Lower leg skin (tissue), 4 donors: ENCODE results near the gene SCNN1B. TPM values are rescaled to one million over a fixed set of nuclear protein-coding genes. Genes with fewer than 3 reads are reported as not detected.

Experiments used
- DNase-seq, 2 donors: peaks; one replicate each; pipeline ENCODE4 v3.0.0-alpha.2; 2019; ENCODE audit warnings: low spot score in 2 of 2
- H3K4me3 ChIP-seq: fragments of 200-600 bp; sonication (generic); 2 replicates; pipeline ENCODE4 v1.5.1; 2017; ENCODE audit warnings: mild to moderate bottlenecking, low read depth; ENCODE audit not compliant: poor library complexity, severe bottlenecking
- POLR2A ChIP-seq, 2 donors: fragments of 450-650 bp; IDR thresholded peaks; one replicate each; pipeline ENCODE4 v1.6.1; 2016 to 2017; ENCODE audit warnings: antibody characterized with exemption in 2 of 2, mild to moderate bottlenecking in 1 of 2, moderate library complexity in 1 of 2
- WGBS, 2 donors: methylation state at CpG; one replicate each; pipeline ENCODE4 v1.1.5; 2018; 5-methylcytosine and 5-hydroxymethylcytosine counted together
- intact Hi-C: fragments of 100-400 bp; cut with DNase I; formaldehyde crosslinking; loops from one replicate; pipeline ENCODE4 v1.15.0; 2023; ENCODE audit warnings: low total_unique reads
- total RNA-seq, 4 donors: library from RNA; depleted of rRNA; stranded (reverse); fragments of >200 nt; gene quantifications; one replicate each; pipeline ENCODE4 v1.1.0, GENCODE V29; 2016
- TF ChIP-seq, protein P1 (sequence below), 3 donors: fragments of 450-650 bp; IDR thresholded peaks; one replicate each; pipeline ENCODE4 v1.5.1; 2016; ENCODE audit warnings: antibody characterized with exemption in 3 of 3, mild to moderate bottlenecking in 3 of 3, moderate library complexity in 2 of 3

Gene SCNN1B
- total RNA-seq, 4 donors from 2014 or later = 33.4 to 91.4 (median 76.6) TPM

DNA sequence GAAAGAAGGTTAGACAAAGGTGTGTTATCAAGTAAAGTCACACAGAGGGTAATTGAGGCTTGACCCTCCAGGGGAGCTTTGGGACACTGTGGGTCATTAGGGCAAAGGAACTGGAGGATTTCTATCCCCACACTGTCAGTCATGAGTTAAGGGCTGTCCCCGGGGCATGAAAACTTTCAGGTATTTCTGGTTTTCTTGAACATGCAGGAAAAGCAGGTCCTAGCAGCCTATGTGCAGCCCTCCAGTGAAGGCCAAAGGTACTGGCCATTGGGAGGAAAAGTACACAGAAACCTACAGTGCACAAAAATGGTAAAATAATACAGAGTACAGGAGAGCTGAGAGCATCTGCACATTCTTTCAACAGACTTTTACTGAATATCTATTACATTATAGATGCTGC, 44.4 kb upstream of the SCNN1B start:
- 32 to 62% methylated on average over 1 of the region's 1 CpG for WGBS, 2 donors
- peak; percentile 35 to 64 for DNase-seq
- intact Hi-C loops = no loop called here
- no peak for TF ChIP-seq POLR2A (IDR thresholded peaks at IDR 0.05)
- TF ChIP-seq, protein P1, sequence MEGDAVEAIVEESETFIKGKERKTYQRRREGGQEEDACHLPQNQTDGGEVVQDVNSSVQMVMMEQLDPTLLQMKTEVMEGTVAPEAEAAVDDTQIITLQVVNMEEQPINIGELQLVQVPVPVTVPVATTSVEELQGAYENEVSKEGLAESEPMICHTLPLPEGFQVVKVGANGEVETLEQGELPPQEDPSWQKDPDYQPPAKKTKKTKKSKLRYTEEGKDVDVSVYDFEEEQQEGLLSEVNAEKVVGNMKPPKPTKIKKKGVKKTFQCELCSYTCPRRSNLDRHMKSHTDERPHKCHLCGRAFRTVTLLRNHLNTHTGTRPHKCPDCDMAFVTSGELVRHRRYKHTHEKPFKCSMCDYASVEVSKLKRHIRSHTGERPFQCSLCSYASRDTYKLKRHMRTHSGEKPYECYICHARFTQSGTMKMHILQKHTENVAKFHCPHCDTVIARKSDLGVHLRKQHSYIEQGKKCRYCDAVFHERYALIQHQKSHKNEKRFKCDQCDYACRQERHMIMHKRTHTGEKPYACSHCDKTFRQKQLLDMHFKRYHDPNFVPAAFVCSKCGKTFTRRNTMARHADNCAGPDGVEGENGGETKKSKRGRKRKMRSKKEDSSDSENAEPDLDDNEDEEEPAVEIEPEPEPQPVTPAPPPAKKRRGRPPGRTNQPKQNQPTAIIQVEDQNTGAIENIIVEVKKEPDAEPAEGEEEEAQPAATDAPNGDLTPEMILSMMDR (IDR thresholded peaks at IDR 0.05) = no peak
- no peak overlapping the region for H3K4me3 ChIP-seq

DNA sequence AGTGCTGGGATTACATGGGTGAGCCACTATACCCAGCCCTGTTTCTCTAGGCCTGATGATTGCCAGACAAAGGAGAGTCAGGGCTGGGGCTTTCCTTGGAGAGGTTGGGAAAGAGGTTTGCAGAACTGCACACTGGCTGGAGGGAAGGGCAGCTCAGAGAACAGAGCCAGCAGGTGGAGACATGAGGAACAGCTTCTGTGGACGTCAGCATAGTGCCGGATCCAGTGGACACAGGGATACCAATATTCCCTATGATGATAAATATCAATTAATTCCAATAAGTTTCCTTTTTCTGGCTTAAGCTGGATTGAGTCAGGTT, 43.2 kb upstream of the SCNN1B start:
- TF ChIP-seq, protein P1 (IDR thresholded peaks at IDR 0.05) = no peak
- TF ChIP-seq POLR2A (IDR thresholded peaks at IDR 0.05) = no peak
- no peak for DNase-seq
- 45 to 56% methylated on average over 2 of the region's 2 CpGs for WGBS, 2 donors
- intact Hi-C loops = no loop called here
- H3K4me3 ChIP-seq = no peak overlapping the region

DNA sequence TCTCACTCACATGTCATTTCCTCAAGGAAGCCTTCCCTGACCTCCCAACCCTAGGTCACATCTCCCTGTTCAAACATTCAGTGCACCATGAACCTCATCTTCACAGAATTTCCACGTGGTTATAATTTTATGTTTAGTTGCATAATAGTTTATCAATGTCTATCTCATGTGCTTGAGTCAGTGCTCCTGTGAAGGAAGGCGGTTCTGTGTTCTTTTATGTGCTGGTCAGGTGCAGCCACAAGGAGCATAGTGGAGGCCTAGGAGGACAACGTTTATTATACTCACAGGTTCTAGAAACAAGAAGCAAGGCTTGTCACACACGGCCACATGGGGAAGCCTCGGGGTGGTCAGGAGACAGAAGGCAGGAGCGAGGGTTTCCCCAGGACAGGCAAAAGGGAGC, 34.5 kb upstream of the SCNN1B start:
- DNase-seq = no peak
- intact Hi-C loops = no loop called here
- H3K4me3 ChIP-seq = no peak overlapping the region
- WGBS, 2 donors = 64 to 66% methylated on average over 6 of the region's 6 CpGs
- no peak for TF ChIP-seq POLR2A (IDR thresholded peaks at IDR 0.05)
- TF ChIP-seq, protein P1 (IDR thresholded peaks at IDR 0.05) = no peak

DNA sequence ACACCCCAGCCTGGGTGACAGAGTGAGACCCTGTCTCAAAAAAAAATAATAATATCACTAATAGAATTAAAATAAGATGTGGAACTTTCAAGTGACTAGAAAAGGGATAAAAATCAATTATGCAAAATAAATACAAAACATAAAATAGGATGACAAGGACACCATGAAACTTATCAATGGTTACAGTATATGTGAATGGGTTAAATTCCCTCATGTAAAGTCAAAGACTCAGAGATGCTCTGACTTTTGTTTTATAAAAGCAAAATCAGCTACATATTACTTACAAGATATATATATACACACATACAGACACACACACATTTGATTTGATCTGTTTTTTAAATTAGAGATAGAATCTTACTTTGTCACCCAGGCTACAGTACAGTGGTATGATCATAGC, 33.5 kb upstream of the SCNN1B start:
- TF ChIP-seq, protein P1 (IDR thresholded peaks at IDR 0.05) = no peak
- no peak for TF ChIP-seq POLR2A (IDR thresholded peaks at IDR 0.05)
- intact Hi-C loops = no loop called here
- no peak overlapping the region for H3K4me3 ChIP-seq
- DNase-seq = no peak

DNA sequence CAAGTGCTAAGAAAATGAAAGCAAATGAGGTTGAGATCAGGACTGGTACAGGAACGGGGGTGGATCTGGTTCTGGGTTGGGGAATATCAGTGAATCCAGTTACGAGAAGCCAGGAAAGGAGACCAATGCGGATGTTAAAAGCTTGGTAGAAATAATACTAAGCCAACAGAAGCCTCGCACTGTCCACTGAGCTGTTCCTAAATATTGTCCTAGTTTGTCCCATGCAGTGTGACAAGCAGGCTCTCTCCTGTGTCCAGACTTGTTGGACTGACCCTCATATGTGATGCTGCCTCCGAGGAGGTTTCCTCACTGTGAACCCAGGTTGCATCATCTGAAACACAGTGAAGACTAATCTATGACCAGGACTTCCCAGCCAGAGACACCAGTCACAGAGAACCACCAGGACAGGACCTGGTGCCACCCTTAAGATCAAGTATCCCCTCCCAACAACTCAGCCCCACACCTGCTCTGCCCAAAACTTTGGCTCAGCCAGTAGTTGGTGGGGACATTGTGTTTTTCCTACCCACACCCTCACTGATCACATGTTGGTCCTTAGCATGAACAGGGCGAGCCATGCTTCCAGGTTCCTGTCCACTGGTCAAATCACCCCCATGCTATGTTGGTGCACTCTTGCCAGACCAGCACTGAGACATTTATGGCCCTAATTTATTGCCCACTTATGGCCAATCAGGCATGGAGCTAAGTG, 32.7 kb upstream of the SCNN1B start:
- TF ChIP-seq POLR2A (IDR thresholded peaks at IDR 0.05) = no peak
- TF ChIP-seq, protein P1 (IDR thresholded peaks at IDR 0.05) = no peak
- DNase-seq = no peak
- WGBS, 2 donors = 82 to 84% methylated on average over 6 of the region's 6 CpGs
- intact Hi-C loops = no loop called here
- no peak overlapping the region for H3K4me3 ChIP-seq

DNA sequence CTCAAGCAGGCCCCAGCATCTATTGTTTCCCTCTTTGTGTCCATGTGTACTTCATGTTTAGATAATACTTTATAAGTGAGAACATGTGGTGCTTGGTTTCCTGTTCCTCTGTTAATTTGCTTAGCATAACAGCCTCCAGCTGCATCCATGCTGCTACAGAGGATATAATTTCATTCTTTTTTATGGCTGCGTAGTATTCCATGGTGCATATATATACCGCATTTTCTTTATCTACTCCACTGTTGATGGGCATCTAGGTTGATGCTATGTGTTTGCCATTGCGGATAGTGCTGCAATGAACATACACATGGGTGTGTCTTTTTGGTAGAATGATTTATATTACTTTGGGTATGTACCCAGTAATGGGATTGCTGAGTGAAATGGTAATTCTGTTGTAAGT, 31.4 kb upstream of the SCNN1B start:
- no peak overlapping the region for H3K4me3 ChIP-seq
- no peak for TF ChIP-seq POLR2A (IDR thresholded peaks at IDR 0.05)
- TF ChIP-seq, protein P1 (IDR thresholded peaks at IDR 0.05) = no peak
- intact Hi-C loops = no loop called here
- no peak for DNase-seq
- WGBS, 2 donors = 89 to 93% methylated on average over 3 of the region's 3 CpGs
